Fibroblast of lung (primary cell): ENCODE data around the gene DNAJC18. TPM values are rescaled to one million over a fixed set of nuclear protein-coding genes. Genes with fewer than 3 reads are reported as not detected.

Source experiments
- DNase-seq, 2 donors: peaks; one replicate each; pipeline versions ENCODE4 v3.0.0 to v3.0.0-alpha.2; 2010; ENCODE audit warnings: low read depth in 2 of 2
- H2AFZ ChIP-seq: 2 replicates; pipeline ENCODE4 v1.5.1; 2012; ENCODE audit warnings: low read length, control low read depth, inconsistent platforms
- H3K27ac ChIP-seq: 2 replicates; pipeline ENCODE4 v1.5.1; 2011; ENCODE audit warnings: low read length, control low read depth; ENCODE audit not compliant: insufficient read depth
- H3K27me3 ChIP-seq: 2 replicates; pipeline ENCODE4 v1.5.1; 2011; ENCODE audit warnings: mild to moderate bottlenecking, low read length; ENCODE audit not compliant: control insufficient read depth, insufficient read depth
- H3K36me3 ChIP-seq: 2 replicates; pipeline ENCODE4 v1.5.1; 2011; ENCODE audit warnings: low read length; ENCODE audit not compliant: control insufficient read depth, insufficient read depth
- H3K4me1 ChIP-seq: 2 replicates; pipeline ENCODE4 v1.5.1; 2011; ENCODE audit warnings: low read length; ENCODE audit not compliant: control insufficient read depth, insufficient read depth; ENCODE audit errors: extremely low read depth
- H3K4me2 ChIP-seq: 2 replicates; pipeline ENCODE4 v1.5.1; 2011; ENCODE audit warnings: low read length, control low read depth; ENCODE audit not compliant: insufficient read depth; ENCODE audit errors: extremely low read depth
- H3K4me3 ChIP-seq, 4 experiments: fragments of 200-600 bp in 1 of 4; sonication (generic) in 1 of 4; replicated peaks in 1 of 4; 2 replicates each; pipeline ENCODE4 v1.5.1; 2011 to 2016; ENCODE audit warnings: low read length in 4 of 4, low read depth in 3 of 4, mild to moderate bottlenecking in 3 of 4, control low read depth in 2 of 4, inconsistent platforms in 1 of 4, mixed read lengths in 1 of 4; ENCODE audit not compliant: insufficient read depth in 1 of 4; ENCODE audit errors: control extremely low read depth in 1 of 4
- H3K79me2 ChIP-seq: 2 replicates; pipeline ENCODE4 v1.5.1; 2012; ENCODE audit warnings: mild to moderate bottlenecking, low read length, inconsistent platforms; ENCODE audit not compliant: control insufficient read depth, insufficient read depth
- H3K9ac ChIP-seq: 2 replicates; pipeline ENCODE4 v1.5.1; 2011; ENCODE audit warnings: mild to moderate bottlenecking, low read length, control low read depth; ENCODE audit not compliant: insufficient read depth
- H3K9me3 ChIP-seq: 2 replicates; pipeline ENCODE4 v1.5.1; 2012; ENCODE audit warnings: low read depth, low read length; ENCODE audit not compliant: control insufficient read depth, insufficient read depth
- H4K20me1 ChIP-seq: 2 replicates; pipeline ENCODE4 v1.5.1; 2011; ENCODE audit warnings: low read length; ENCODE audit not compliant: control insufficient read depth, insufficient read depth; ENCODE audit errors: extremely low read depth
- EZH2 ChIP-seq: IDR thresholded peaks from 2 replicates; pipeline ENCODE4 v1.5.1; 2012; ENCODE audit warnings: low read length, control low read depth, mild to moderate bottlenecking; ENCODE audit errors: missing control alignments
- polyA plus RNA-seq, 2 donors: library from polyadenylated mRNA; depleted of rRNA in 1 of 2; stranded (reverse) in 1 of 2; unstranded in 1 of 2; fragments of >200 nt; gene quantifications; 2 replicates each; pipeline ENCODE4 v1.2.1, GENCODE V29; 2011 to 2012; ENCODE audit warnings: missing spikeins in 1 of 2
- total RNA-seq: library from RNA; depleted of rRNA; stranded (reverse); fragments of >200 nt; gene quantifications from 2 replicates; pipeline ENCODE4 v1.2.1, GENCODE V29; 2014
- TF ChIP-seq, protein P1 (sequence below), 2 donors: IDR thresholded peaks in 1 of 2; conservative IDR thresholded peaks in 1 of 2; 1 replicate in 1 of 2; 2 replicates in 1 of 2; pipeline ENCODE4 v1.5.1; 2011 to 2012; ENCODE audit warnings: low read length in 2 of 2, control low read depth in 1 of 2, inconsistent platforms in 1 of 2, low read depth in 1 of 2, mild to moderate bottlenecking in 1 of 2

DNAJC18 gene
- total and polyA plus RNA-seq, 2 donors (not counting 1 experiment from before 2014, with no cell fraction given): 12.6 to 14.6 TPM

- H3K27me3 ChIP-seq: no peaks in the 10 kb centered on the region
- H4K20me1 ChIP-seq: no peaks in the 10 kb centered on the region
- H3K9ac ChIP-seq: no peak overlapping the region
- H3K36me3 ChIP-seq: no peaks in the 10 kb centered on the region
- H2AFZ ChIP-seq: no peak overlapping the region
- no peaks in the 10 kb centered on the region for H3K79me2 ChIP-seq
- no peak overlapping the region for H3K27ac ChIP-seq
- no peak overlapping the region for H3K4me2 ChIP-seq
- TF ChIP-seq, protein P1, sequence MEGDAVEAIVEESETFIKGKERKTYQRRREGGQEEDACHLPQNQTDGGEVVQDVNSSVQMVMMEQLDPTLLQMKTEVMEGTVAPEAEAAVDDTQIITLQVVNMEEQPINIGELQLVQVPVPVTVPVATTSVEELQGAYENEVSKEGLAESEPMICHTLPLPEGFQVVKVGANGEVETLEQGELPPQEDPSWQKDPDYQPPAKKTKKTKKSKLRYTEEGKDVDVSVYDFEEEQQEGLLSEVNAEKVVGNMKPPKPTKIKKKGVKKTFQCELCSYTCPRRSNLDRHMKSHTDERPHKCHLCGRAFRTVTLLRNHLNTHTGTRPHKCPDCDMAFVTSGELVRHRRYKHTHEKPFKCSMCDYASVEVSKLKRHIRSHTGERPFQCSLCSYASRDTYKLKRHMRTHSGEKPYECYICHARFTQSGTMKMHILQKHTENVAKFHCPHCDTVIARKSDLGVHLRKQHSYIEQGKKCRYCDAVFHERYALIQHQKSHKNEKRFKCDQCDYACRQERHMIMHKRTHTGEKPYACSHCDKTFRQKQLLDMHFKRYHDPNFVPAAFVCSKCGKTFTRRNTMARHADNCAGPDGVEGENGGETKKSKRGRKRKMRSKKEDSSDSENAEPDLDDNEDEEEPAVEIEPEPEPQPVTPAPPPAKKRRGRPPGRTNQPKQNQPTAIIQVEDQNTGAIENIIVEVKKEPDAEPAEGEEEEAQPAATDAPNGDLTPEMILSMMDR (conservative IDR thresholded peaks at IDR 0.05 in 1 of 2, IDR thresholded peaks at IDR 0.05 in 1 of 2; ENCODE audit: low read depth in 1 of 2, low read length in 2 of 2): no peak
- no peak for TF ChIP-seq EZH2
- no peak for DNase-seq
- H3K9me3 ChIP-seq: no peaks in the 10 kb centered on the region
- no peak overlapping the region for H3K4me3 ChIP-seq
- H3K4me1 ChIP-seq: no peaks in the 10 kb centered on the region
Observed at GRCh38 chr5:139374909-139375308, 64.4 kb downstream of the DNAJC18 start.

DNA sequence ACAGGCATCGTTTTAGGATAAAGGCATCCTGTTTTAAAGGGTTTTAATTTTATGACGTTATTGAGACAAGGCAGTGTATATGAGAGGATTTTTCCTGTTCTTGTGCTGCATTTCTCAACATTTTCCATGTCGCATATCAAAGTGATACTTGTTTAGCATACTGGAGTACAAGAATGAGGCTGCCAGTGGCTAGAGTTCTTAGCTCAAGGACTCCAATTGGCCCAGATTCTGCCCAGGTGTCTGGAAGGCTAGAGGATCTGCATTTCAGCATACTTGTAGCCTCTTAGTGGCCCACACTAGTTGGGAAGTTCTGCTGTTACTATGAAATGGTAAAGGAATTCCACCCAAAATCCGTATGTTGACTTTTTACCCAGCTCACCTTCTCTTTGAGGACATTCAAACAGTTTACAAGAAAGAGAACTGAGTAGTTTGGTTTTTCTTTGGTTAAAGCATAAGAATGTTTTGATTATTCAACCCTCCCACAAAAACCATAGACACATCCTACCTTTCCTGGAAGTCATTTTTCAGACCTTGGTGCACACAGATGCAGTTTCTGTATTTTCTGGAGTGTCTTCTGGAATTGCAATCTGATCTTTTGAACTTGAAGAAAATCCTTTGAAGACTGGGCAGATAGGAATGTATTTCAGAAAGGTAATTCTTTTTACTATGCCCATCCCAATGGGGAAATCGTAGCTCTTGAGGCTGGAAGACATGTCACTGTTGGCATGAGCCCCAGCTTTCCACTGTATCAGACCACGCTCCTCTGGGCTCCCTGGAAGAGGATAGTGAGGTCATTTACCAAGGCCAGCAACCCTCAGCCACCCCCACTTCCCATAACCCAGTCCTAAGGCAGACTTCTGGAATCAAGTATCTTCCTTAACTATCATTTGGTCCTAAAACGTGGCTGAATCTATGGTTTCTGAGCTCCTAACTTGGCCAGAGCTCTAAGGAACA is 67.6 kb downstream of the DNAJC18 start:
- no peak overlapping the region for H2AFZ ChIP-seq
- peaks cover under 1% of the 10 kb centered on the region for H3K36me3 ChIP-seq
- DNase-seq: peak in 1 of 2 donors; percentile 76
- TF ChIP-seq EZH2: no peak
- TF ChIP-seq, protein P1 (conservative IDR thresholded peaks at IDR 0.05 in 1 of 2, IDR thresholded peaks at IDR 0.05 in 1 of 2; ENCODE audit: low read depth in 1 of 2, low read length in 2 of 2): no peak
- H3K4me1 ChIP-seq: no peaks in the 10 kb centered on the region
- H3K9me3 ChIP-seq: no peaks in the 10 kb centered on the region
- H4K20me1 ChIP-seq: no peaks in the 10 kb centered on the region
- no peak overlapping the region for H3K4me3 ChIP-seq
- H3K79me2 ChIP-seq: no peaks in the 10 kb centered on the region
- no peak overlapping the region for H3K4me2 ChIP-seq
- H3K9ac ChIP-seq: no peak overlapping the region
- no peaks in the 10 kb centered on the region for H3K27me3 ChIP-seq
- H3K27ac ChIP-seq: no peak overlapping the region

- Histone ChIP-seq H3K4me2 (peak overlapping the region; percentile 8), H3K4me1 (no peaks in the 10 kb centered on the region), H4K20me1 (no peaks in the 10 kb centered on the region), H3K79me2 (no peaks in the 10 kb centered on the region), H3K27me3 (no peaks in the 10 kb centered on the region), H3K36me3 (peaks cover 2% of the 10 kb centered on the region), H3K9ac (no peak overlapping the region), H2AFZ (no peak overlapping the region), H3K4me3 (no peak overlapping the region), H3K9me3 (no peaks in the 10 kb centered on the region), H3K27ac (no peak overlapping the region)
- peak; percentile 70 to 82 for DNase-seq
- no peak for TF ChIP-seq EZH2
- TF ChIP-seq, protein P1 (conservative IDR thresholded peaks at IDR 0.05 in 1 of 2, IDR thresholded peaks at IDR 0.05 in 1 of 2; ENCODE audit: low read depth in 1 of 2, low read length in 2 of 2): no peak
Observed at GRCh38 chr5:139369181-139369580, 70.1 kb downstream of the DNAJC18 start.
